Measurements from ENCODE around the gene SORCS2.

- TF ChIP-seq REST (IDR thresholded peaks at IDR 0.05; ENCODE audit: insufficient read depth in 1 of 2, low read depth in 2 of 2, low read length in 2 of 2) (no peak), TAF1 (IDR thresholded peaks at IDR 0.05; ENCODE audit: borderline replicate concordance, insufficient read depth, low read length) (no peak)
Measured at GRCh38 chr4:7476820-7477219, 284.5 kb downstream of the SORCS2 start.

Measured in PFSK-1 (cell line).